Right forelimb (tissue), 1 donor: ENCODE results near the gene TACC2.
A peak's percentile ranks its signal among the peaks of the same experiment; 100 is the strongest.
"Not testable (repeated sequence)": the region's sequence is repeated elsewhere in the genome, so short reads cannot be mapped to it uniquely, and the experiment has no call there.

ENCODE experiments used
- DNase-seq: peaks from one replicate; pipeline ENCODE4 v3.0.0-alpha.2; 2018

Gene TACC2

DNA sequence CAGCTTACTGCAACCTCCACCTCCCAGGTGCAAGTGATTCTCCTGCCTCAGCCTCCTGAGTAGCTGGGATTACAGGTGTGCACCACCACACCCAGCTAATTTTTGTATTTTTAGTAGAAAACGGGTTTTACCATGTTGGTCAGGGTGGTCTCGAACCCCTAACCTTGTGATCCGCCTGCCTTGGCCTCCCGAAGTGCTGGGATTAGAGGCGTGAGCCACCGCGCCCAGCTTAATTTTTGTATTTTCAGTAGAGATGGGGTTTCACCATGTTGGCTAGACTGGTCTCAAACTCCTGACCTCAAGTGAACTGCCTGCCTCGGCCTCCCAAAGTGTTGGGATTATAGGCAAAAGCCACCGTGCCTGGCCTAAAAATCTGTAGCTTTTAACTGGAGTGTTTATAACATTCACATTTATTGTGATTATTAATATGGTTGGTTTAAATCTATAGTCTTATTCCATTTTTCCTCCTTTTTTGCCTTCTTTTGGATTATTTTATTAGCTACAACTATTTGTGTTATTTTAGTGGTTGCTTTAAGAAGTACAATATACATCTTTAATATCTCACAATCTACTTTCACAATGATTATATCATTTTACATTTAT lies 77.5 kb downstream of the TACC2 start:
- not testable (repeated sequence) for DNase-seq

DNA sequence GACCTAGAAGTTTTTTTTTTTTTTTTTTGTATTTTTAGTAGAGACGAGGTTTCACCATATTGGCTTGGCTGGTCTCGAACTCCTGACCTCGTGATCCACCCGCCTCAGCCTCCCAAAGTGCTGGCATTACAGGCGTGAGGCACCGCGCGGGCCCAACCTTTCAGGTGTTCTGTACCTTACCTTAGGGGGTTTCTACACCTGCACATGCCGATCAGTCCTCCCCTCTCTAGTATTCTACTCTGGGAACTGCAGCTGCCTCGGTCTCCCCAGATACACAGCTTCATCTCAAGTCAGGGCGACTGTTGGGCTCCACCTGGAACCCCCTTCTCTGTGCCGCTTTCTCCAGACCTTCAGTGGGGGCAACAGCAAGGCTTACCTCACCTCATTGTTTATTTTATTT lies 79.9 kb downstream of the TACC2 start:
- DNase-seq, result no peak

DNA sequence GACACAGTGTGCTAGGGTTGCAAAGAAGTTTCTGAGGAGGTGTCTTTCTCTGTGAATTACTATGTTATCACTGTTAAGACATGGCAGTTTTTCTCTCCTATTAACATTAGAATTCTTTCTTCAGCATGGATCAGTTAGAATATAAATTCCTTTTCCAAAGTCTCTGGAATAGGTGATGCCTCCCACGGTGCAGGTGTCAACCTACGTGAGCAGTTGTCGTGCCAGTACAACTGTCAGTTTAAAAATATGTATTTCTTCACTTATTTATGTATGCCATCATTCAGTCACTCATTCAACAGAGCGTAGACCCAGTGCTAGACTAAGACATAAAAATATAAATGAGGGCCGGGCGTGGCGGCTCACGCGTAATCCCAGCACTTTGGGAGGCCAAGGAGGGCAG lies 83.5 kb downstream of the TACC2 start:
- DNase-seq, result no peak

GRCh38 chr10:122073508-122073907 lies 84.5 kb downstream of the TACC2 start:
- DNase-seq, result no peak

DNA sequence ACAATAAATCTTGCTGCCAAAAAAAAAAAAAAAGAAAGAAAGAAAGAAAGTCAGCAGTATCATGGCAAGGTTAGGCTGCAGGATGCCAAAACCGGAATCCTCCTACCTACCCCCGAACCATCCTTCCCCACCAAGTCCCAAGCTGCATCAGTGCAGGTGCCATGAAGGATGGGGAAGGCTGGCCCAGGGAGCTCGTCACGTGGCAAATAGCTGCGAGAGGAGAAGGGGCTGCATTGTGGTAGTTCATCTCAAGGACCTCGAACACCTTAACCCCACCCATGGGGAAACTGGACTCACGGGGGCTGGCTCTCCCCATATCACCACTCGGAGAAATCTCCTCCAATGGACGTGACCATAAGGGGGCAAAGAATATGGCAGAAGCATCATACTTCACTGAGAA lies 86.2 kb downstream of the TACC2 start:
- DNase-seq, result no peak

GRCh38 chr10:122075876-122076275 lies 86.9 kb downstream of the TACC2 start:
- DNase-seq, result not testable (repeated sequence)

- no peak for DNase-seq
These were observed 88.4 kb downstream of the TACC2 start for GRCh38 chr10:122077311-122077875.

DNA sequence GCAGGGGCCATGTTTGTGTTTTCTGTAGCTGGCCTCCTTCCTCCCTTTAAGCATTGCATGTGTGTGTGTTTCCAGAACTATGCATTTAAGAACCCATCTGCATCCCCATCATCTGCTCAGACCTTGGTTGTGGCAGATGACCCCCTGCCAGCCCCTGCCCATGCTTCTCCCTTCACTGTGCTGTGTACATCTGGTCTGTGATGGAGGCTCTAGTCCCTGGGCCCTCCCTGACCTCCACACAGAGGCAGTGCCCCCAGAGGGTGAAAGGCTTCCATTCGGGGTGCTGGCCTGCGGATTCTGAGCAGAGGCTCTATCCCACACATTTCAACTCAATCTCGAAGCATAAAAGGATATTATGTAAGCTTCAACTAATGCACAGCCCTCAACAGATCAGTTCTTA lies 89.4 kb downstream of the TACC2 start:
- no peak for DNase-seq

DNA sequence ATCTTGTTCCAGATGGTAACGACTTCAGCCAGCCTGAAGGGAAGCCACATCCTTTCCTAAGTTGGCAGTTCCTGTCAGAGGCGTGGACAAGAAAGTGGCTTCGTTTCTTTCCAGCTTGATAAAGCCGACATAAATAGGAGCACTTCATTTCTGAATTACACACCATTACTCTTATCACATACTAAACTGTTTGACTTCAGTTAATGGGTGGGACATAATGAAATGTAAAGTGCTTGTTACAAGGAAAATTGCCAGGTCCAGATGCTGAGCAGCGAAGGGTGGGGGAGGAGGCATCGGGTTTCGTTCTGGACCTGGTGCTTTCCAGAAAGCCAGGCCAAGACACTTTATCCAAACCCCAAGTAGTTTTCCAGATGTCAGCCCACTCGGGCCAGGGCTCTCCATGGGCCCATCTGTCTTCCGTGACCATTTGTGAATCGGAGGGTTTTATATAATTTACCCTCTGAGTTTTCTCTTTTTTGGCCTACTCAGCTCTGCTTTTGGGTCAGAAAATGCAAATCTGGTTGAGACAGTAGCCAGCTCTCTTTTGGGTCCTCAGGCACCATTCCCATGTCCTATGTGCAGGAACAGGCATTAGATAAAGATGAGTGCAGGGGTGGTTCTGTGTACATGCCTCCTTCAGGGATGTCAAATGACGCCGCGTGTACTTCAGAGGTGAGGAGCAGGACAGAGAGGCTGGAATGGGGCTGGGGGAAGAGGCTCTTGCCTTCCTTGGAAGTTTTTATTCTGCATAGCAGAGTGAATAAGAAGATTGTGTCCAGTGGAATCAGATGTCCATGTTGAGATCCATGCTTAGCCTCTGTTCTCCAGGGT lies 90.2 kb downstream of the TACC2 start:
- DNase-seq, result peak; percentile 84

DNA sequence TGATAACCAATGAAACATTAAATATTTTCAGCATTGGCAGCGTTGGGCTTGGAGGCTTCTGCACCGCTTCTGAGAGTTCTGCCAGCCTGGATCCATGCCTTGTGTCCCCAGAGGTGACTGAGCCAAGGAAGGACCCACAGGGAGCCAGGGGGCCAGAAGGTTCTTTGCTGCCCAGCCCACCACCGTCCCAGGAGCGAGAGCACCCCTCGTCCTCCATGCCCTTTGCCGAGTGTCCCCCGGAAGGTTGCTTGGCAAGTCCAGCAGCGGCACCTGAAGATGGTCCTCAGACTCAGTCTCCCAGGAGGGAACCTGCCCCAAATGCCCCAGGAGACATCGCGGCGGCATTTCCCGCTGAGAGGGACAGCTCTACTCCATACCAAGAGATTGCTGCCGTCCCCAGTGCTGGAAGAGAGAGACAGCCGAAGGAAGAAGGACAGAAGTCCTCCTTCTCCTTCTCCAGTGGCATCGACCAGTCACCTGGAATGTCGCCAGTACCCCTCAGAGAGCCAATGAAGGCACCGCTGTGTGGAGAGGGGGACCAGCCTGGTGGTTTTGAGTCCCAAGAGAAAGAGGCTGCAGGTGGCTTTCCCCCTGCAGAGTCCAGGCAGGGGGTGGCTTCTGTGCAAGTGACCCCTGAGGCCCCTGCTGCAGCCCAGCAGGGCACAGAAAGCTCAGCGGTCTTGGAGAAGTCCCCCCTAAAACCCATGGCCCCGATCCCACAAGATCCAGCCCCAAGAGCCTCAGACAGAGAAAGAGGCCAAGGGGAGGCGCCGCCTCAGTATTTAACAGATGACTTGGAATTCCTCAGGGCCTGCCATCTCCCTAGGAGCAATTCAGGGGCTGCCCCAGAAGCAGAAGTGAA lies 93.9 kb downstream of the TACC2 start:
- DNase-seq, result no peak

DNA sequence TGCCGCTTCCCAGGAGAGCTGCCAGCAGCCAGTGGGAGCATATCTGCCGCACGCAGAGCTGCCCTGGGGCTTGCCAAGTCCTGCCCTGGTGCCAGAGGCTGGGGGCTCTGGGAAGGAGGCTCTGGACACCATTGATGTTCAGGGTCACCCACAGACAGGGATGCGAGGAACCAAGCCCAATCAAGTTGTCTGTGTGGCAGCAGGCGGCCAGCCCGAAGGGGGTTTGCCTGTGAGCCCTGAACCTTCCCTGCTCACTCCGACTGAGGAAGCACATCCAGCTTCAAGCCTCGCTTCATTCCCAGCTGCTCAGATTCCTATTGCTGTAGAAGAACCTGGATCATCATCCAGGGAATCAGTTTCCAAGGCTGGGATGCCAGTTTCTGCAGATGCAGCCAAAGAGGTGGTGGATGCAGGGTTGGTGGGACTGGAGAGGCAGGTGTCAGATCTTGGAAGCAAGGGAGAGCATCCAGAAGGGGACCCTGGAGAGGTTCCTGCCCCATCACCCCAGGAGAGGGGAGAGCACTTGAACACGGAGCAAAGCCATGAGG lies 94.6 kb downstream of the TACC2 start:
- DNase-seq, result no peak

- DNase-seq, result no peak
These were observed 95.5 kb downstream of the TACC2 start for GRCh38 chr10:122084286-122085041.

- no peak for DNase-seq
These were observed 96.5 kb downstream of the TACC2 start for GRCh38 chr10:122085423-122085911.

DNA sequence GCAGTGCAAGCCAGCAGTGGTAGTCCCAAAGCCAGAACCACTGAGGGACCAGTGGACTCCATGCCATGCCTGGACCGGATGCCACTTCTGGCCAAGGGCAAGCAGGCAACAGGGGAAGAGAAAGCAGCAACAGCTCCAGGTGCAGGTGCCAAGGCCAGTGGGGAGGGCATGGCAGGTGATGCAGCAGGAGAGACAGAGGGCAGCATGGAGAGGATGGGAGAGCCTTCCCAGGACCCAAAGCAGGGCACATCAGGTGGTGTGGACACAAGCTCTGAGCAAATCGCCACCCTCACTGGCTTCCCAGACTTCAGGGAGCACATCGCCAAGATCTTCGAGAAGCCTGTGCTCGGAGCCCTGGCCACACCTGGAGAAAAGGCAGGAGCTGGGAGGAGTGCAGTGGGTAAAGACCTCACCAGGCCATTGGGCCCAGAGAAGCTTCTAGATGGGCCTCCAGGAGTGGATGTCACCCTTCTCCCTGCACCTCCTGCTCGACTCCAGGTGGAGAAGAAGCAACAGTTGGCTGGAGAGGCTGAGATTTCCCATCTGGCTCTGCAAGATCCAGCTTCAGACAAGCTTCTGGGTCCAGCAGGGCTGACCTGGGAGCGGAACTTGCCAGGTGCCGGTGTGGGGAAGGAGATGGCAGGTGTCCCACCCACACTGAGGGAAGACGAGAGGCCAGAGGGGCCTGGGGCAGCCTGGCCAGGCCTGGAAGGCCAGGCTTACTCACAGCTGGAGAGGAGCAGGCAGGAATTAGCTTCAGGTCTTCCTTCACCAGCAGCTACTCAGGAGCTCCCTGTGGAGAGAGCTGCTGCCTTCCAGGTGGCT lies 97.7 kb downstream of the TACC2 start:
- no peak for DNase-seq

DNA sequence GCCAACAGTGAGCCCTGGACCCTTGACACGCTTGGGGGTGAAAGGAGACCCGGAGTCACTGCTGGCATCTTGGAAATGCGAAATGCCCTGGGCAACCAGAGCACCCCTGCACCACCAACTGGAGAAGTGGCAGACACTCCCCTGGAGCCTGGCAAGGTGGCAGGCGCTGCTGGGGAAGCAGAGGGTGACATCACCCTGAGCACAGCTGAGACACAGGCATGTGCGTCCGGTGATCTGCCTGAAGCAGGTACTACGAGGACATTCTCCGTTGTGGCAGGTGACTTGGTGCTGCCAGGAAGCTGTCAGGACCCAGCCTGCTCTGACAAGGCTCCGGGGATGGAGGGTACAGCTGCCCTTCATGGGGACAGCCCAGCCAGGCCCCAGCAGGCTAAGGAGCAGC lies 98.5 kb downstream of the TACC2 start:
- DNase-seq, result no peak

DNA sequence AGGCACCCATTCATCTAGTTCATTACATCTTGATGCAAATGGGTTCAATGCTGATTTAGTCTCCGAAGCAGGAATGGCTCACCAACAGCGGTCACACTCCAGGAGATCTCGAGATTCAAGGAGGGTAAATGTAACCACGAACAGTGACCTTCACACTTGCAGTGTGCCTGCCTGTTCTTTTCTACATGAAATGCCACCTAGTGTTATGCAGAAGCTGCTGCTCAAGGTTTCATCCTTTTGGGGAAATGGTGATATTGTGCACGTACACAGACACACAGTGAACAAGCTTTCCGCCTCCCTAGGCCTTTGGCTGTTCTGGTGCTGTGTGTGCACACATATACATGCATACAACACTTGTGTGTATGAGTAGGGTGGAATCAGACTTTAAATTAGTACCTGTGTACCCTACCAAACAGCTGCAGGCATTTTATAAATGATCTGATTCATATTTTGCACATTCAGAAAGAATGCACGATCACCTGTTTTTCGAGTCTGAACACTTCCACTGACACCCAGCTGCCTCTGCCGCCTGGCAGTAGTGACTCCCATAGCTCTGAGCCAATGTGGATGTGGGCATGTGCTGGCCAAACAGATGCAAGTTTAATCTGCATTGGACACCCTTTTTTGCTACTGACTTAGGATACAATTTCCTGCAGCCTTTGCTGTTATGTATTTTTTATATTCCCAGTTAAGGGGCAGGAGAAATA lies 100.5 kb downstream of the TACC2 start:
- DNase-seq, result no peak

- DNase-seq, result no peak
These were observed 102.8 kb downstream of the TACC2 start for GRCh38 chr10:122091722-122092121.

DNA sequence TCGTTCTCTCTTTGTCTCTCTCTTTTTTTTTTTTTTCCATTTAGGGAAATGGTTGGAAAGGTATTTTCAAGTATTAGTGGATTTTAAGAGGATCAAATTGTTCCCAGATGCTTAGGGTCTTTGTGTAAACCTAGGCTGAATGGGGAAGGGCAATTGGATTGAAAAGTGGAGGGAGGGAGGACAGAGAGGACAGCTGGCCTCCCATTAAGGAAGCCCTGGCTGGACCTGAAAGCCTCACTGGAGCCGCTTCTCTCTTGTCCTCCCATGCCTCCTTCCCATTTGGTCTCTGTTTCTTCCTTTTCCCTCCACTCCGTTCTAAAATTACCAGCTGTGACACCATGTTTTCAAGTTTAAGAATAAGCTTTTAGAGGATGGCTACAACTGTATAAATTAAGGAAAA lies 104.1 kb downstream of the TACC2 start:
- DNase-seq, result no peak

- not testable (repeated sequence) for DNase-seq
These were observed 107.2 kb downstream of the TACC2 start for GRCh38 chr10:122096181-122096580.

DNA sequence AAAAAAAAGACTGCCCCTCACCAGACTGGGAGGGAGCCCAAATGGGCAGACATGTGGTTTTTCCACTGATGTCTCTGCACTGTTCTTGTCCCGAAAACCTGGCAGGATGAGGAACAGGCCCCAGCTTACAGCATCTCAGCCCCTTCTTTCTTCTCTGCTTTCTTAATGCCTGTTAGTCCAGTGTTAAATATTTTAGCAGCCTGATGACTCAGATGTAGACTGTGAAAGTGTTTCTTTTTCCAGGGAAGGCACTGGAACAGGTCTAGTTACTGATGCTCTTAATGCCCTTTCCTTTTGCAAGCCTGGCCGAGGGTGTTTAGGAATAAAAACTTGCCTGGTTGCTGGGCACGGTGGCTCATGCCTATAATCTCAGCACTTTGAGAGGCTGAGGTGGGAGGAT lies 107.7 kb downstream of the TACC2 start:
- no peak for DNase-seq
